Uterus (tissue), 2 donors: Measurements from ENCODE around the gene PGBD5.

Source experiments
- CTCF ChIP-seq, 4 experiments: fragments of 200-600 bp in 2 of 4; fragments of 450-650 bp in 2 of 4; sonication (generic) in 2 of 4; IDR thresholded peaks; one replicate each; pipeline ENCODE4 v1.5.1; 2016 to 2019; ENCODE audit warnings: antibody characterized with exemption in 4 of 4, mild to moderate bottlenecking in 2 of 4, moderate library complexity in 1 of 4
- POLR2A ChIP-seq, 2 donors: fragments of 450-650 bp; IDR thresholded peaks; one replicate each; pipeline ENCODE4 v1.6.1; 2016; ENCODE audit warnings: antibody characterized with exemption in 2 of 2, mild to moderate bottlenecking in 1 of 2, moderate library complexity in 1 of 2

- TF ChIP-seq CTCF (IDR thresholded peaks at IDR 0.05) (no peak), POLR2A (IDR thresholded peaks at IDR 0.05) (no peak)
Observed at GRCh38 chr1:230356869-230357794, 69.0 kb downstream of the PGBD5 start.
